LNCAP (cell line): ENCODE results near the gene CRAMP1.
A peak's percentile ranks its signal among the peaks of the same experiment; 100 is the strongest.

Experiments used
- CTCF ChIP-seq: fragments of 450-650 bp; IDR thresholded peaks from 2 replicates; pipeline ENCODE4 v1.5.1; 2017; ENCODE audit warnings: mild to moderate bottlenecking

CRAMP1 gene

GRCh38 chr16:1612320-1613111 lies at the start of gene CRAMP1:
Gene CRAMP1, plus strand, starts transcription at chr16:1612360. Its CDS starts 2,280 bp downstream, at chr16:1614640.
- TF ChIP-seq CTCF, result no peak

GRCh38 chr16:1563786-1564185 lies 48.4 kb upstream of the CRAMP1 start:
- no peak for TF ChIP-seq CTCF

- TF ChIP-seq CTCF, result peak; percentile 17; the same call in 1 of the 2 replicates
Measured at GRCh38 chr16:1564325-1564724, 47.8 kb upstream of the CRAMP1 start.

- no peak for TF ChIP-seq CTCF
Measured at GRCh38 chr16:1565083-1565805, 46.9 kb upstream of the CRAMP1 start.

GRCh38 chr16:1567988-1568387 lies 44.2 kb upstream of the CRAMP1 start:
- TF ChIP-seq CTCF, result no peak

- TF ChIP-seq CTCF, result no peak
Measured at GRCh38 chr16:1571012-1571671, 41.0 kb upstream of the CRAMP1 start.

GRCh38 chr16:1572673-1573072 lies 39.5 kb upstream of the CRAMP1 start:
- TF ChIP-seq CTCF, result no peak
